Naive thymus-derived CD8-positive, alpha-beta T cell (primary cell): ENCODE results near the gene TBL1X. TPM values are rescaled to one million over a fixed set of nuclear protein-coding genes. Genes with fewer than 3 reads are reported as not detected.
A peak's percentile ranks its signal among the peaks of the same experiment; 100 is the strongest.
"Not testable (repeated sequence)": the region's sequence is repeated elsewhere in the genome, so short reads cannot be mapped to it uniquely, and the experiment has no call there.

Experiments used
- ATAC-seq, 2 donors: fragments of 150-1000 bp; cut with Tn5 transposase in 1 of 2; sonication (Bioruptor Pico), chemical (Tn5 transposase) in 1 of 2; 1 replicate in 1 of 2; 2 replicates in 1 of 2; pipeline ENCODE4 v1.10.0; 2021; ENCODE audit warnings: mild to moderate bottlenecking in 2 of 2, moderate library complexity in 2 of 2
- POLR2A ChIA-PET: fragments of 350-600 bp; sonication (Branson Sonifier 250); formaldehyde crosslinking; loops from one replicate; lab custom pipeline; 2021; ENCODE audit warnings: antibody characterized with exemption; lab: Charles Lee
- DNase-seq, 10 donors: peaks; one replicate each; pipeline versions ENCODE4 v3.0.0 to v3.0.0-alpha.2; 2020 to 2022
- H3K27ac Mint-ChIP-seq, 10 donors: one replicate each; pipeline ENCODE4 v1.8.0; 2020 to 2022; ENCODE audit warnings: mild to moderate bottlenecking in 10 of 10, mixed read lengths in 10 of 10, moderate library complexity in 4 of 10, inconsistent platforms in 1 of 10
- H3K27me3 Mint-ChIP-seq, 5 donors: one replicate each; pipeline ENCODE4 v1.8.0; 2021 to 2022; ENCODE audit warnings: mixed read lengths in 5 of 5
- H3K36me3 Mint-ChIP-seq, 3 donors: one replicate each; pipeline ENCODE4 v1.8.0; 2020 to 2022; ENCODE audit warnings: mixed read lengths in 3 of 3, mild to moderate bottlenecking in 2 of 3, inconsistent platforms in 1 of 3
- H3K4me1 Mint-ChIP-seq, 4 donors: one replicate each; pipeline ENCODE4 v1.8.0; 2021 to 2022; ENCODE audit warnings: mixed read lengths in 4 of 4
- H3K4me3 Mint-ChIP-seq, 10 donors: one replicate each; pipeline ENCODE4 v1.8.0; 2020 to 2022; ENCODE audit warnings: mild to moderate bottlenecking in 10 of 10, mixed read lengths in 10 of 10, moderate library complexity in 6 of 10, inconsistent platforms in 1 of 10
- H3K9me3 Mint-ChIP-seq, 9 donors: one replicate each; pipeline ENCODE4 v1.8.0; 2020 to 2022; ENCODE audit warnings: mixed read lengths in 9 of 9, mild to moderate bottlenecking in 3 of 9, inconsistent platforms in 1 of 9, moderate library complexity in 1 of 9
- polyA plus RNA-seq, 3 donors: library from polyadenylated mRNA; unstranded; fragments of 300-500 nt; fragmentation: Illumina TruSeq; gene quantifications; one replicate each; pipeline ENCODE4 v1.2.3, GENCODE V29; 2021
- total RNA-seq, 8 experiments: library from RNA in 2 of 8; stranded (reverse) in 2 of 8; gene quantifications; one replicate each; pipeline ENCODE4 v1.2.3 and lab custom pipeline; 2021 to 2026

Gene TBL1X
- total and polyA plus RNA-seq, 5 experiments from 2014 or later, result 14.6 to 49.5 (median 23.4) TPM

DNA sequence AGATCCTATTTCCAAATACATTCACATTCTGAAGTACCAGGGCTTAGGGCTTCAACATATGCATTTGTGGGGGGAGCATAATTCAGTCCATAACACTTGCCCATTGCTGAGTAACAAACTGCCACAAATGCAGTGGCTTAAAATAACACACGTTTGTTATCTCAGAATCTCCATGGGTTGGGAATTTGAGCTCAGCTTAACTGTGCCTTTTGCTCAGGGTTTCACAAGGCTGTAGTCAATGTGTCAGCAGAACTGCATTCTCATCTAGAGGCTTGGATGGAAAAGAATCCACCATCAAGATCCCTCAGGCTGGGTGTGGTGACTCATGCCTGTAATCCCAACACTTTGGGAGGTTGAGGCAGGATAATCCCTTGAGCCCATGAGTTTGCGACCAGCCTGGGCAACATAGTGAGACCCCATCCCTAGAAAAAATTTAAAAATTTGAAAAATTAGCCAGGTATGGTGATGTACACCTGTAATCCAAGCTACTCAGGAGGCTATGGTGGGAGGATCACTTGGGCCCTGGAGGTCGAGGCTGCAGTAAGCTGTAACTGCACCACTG lies 25.8 kb upstream of the TBL1X start:
- DNase-seq, result no peak
- peaks cover 3 to 9% (median 8%) of the 10 kb centered on the region in 4 donors for H3K4me1 Mint-ChIP-seq
- no peak overlapping the region for H3K4me3 Mint-ChIP-seq
- peaks cover 0 to 5% (median 0%) of the 10 kb centered on the region in 9 donors for H3K9me3 Mint-ChIP-seq
- POLR2A ChIA-PET, result no interaction called here
- ATAC-seq, result no peak
- H3K27me3 Mint-ChIP-seq, result no peaks in the 10 kb centered on the region
- no peaks in the 10 kb centered on the region for H3K36me3 Mint-ChIP-seq
- no peak overlapping the region for H3K27ac Mint-ChIP-seq

DNA sequence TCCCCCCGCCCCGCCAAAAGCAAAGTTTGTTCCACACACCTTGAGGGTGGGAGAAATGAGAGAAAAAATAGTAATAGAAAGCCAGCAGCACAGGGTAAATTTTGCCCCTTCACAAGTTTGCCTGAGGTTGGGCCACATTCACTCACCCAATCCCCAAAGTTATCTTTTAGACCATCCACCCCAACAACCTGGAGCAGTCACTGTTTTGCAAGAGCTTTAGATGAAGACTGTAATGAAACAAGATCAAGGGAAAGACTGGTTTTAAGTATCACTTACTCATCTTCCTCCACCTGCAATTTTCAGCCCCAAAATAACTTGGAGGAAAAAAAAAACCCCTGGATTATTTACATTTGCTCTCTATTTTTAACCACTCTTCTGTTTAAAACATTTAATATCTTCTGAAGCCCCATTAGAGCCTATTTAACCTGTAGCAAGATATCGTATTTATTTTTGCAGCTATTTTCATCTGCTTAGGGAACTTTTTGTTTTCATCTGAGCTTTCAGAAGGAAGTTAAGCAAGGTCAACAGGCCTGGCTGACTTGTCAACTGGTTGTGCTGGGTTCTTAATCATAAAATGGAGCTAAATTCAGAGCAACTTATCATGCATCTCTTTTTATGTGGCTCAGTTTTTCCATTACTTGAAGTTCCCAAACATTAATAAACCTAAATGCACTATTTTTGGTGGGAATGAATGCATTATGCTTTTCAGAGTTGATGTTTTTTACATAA lies 24.6 kb upstream of the TBL1X start:
- no peak for DNase-seq
- H3K27ac Mint-ChIP-seq, result peak overlapping the region in 6 of 10 donors; percentile 6 to 71 (median 46)
- peaks cover 8 to 13% (median 10%) of the 10 kb centered on the region in 4 donors for H3K4me1 Mint-ChIP-seq
- ATAC-seq, result no peak
- no peaks in the 10 kb centered on the region for H3K27me3 Mint-ChIP-seq
- POLR2A ChIA-PET, result interaction anchor here (0.6 kb wide), 2 partner anchors 23 to 131 kb away, joined by 3 to 7 read pairs; no protein-coding TSS in a partner anchor
- H3K9me3 Mint-ChIP-seq, result peaks cover 0 to 5% (median 0%) of the 10 kb centered on the region in 9 donors
- no peaks in the 10 kb centered on the region for H3K36me3 Mint-ChIP-seq
- no peak overlapping the region for H3K4me3 Mint-ChIP-seq

DNA sequence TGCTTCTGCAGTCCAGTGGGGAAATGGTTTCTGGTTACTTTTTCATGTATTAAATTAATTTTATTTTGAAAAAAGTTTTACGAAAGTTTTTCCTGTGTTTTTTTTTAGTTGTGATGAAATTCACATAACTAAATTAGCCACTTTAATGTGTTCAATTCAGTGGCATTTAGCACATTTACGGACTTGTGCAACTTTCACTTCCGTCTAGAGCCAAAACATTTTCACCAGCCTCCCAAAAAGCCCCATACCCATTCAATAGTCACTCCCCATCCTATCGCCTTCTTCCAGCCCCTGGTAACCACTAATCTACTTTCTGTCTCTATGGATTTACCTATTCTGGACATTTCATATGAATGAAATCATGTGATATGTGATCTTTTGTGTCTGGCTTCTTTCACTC lies 22.8 kb upstream of the TBL1X start:
- no peak for ATAC-seq
- no peak overlapping the region for H3K27ac Mint-ChIP-seq
- H3K27me3 Mint-ChIP-seq, result no peaks in the 10 kb centered on the region
- POLR2A ChIA-PET, result no interaction called here
- DNase-seq, result no peak
- peaks cover 8 to 13% (median 10%) of the 10 kb centered on the region in 4 donors for H3K4me1 Mint-ChIP-seq
- H3K4me3 Mint-ChIP-seq, result no peak overlapping the region
- no peaks in the 10 kb centered on the region for H3K36me3 Mint-ChIP-seq
- peaks cover 0 to 5% (median 0%) of the 10 kb centered on the region in 9 donors for H3K9me3 Mint-ChIP-seq

DNA sequence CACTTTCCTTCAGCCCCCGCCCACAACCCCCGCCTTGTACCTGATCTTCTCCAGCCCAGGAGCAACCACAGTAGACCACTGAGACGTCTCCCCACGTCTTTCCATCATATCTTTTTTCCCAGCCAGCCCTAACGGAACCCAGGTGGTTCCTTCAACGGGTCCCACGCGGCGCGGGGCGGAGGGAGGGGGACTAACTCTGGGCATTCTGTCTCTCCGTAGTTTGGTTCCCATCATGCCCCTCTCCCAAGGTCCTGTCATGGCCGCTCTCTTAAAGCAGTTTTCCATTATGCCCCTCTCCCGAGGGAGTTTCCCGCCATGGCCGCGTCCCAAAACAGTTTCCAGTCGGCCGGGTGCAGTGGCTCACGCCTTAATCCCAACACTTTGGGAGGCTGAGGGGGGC lies 21.5 kb upstream of the TBL1X start:
- no peak overlapping the region for H3K27ac Mint-ChIP-seq
- no peak overlapping the region for H3K4me3 Mint-ChIP-seq
- peaks cover 0 to 5% (median 0%) of the 10 kb centered on the region in 9 donors for H3K9me3 Mint-ChIP-seq
- POLR2A ChIA-PET, result no interaction called here
- H3K27me3 Mint-ChIP-seq, result no peaks in the 10 kb centered on the region
- peaks cover 8 to 13% (median 10%) of the 10 kb centered on the region in 4 donors for H3K4me1 Mint-ChIP-seq
- ATAC-seq (no peak), DNase-seq (no peak)
- H3K36me3 Mint-ChIP-seq, result no peaks in the 10 kb centered on the region

DNA sequence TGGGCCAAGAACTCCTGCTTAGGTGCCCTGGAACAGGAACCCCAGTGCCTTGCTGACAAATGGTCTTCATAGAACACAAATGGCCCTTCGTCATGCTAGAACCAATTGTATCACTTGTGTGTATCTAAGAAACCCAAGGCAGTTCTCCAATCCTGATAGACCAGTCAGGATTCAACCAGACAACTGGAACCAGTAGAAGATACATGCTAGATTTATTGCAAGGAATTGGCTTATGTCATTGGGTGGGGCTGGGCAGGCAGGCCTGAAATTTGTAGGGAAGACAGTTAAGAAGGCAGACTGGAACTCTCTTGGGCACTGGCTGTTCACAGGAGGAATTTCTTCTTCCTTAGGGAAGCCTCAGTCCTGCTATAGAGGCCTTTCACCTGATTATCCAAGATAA lies 17.0 kb upstream of the TBL1X start:
- H3K27ac Mint-ChIP-seq, result peak overlapping the region in 1 of 10 donors; percentile 38
- no peak for ATAC-seq
- POLR2A ChIA-PET, result no interaction called here
- H3K9me3 Mint-ChIP-seq, result peaks cover 0 to 5% (median 0%) of the 10 kb centered on the region in 9 donors
- H3K36me3 Mint-ChIP-seq, result no peaks in the 10 kb centered on the region
- peaks cover 0 to 6% (median 4%) of the 10 kb centered on the region in 4 donors for H3K4me1 Mint-ChIP-seq
- H3K27me3 Mint-ChIP-seq, result no peaks in the 10 kb centered on the region
- DNase-seq, result no peak
- H3K4me3 Mint-ChIP-seq, result no peak overlapping the region

DNA sequence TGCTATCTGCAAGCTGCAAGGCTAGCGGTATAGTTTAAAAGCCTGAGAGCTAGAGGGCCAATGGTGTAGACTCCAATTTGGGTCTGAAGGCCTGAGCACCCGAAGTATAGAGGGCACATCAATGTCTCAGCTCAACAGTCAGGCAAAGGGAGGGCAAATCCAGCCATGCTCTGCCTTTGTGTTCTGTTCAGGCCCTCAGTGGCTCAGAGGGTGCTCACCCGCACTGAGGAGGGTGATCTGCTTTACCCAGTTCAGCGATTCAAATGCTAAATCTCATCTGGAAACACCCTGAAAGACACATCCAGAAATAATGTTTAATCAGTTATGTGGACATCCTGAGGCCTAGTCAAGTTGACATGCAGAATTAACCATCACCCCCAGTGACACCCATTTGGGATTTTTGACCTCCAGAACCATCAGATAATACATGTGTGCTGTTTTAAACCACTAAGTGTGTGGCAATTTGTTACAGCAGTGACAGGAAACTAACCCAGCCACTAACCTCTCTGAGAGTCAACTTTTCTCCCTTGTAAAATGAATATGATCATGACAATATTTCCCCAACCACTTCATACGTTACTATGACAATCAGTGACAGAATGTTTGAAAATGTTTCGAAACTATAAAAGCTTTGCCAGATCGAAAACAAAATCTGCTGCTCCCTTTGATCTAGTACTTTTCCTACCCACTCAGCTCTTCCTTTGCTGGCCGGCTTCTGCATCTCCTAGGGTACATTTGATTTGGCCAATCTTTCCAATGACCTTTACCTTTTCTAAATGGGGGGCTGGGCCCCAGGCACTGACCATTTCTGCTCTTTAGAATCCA lies 8.4 kb upstream of the TBL1X start:
- Mint-ChIP-seq H3K4me1 (peaks cover 2 to 42% (median 31%) of the 10 kb centered on the region in 4 donors), H3K9me3 (peaks cover 0 to 2% (median 0%) of the 10 kb centered on the region in 9 donors), H3K27ac (peak overlapping the region; percentile 91 to 99 (median 97)), H3K27me3 (no peaks in the 10 kb centered on the region), H3K4me3 (peak overlapping the region; percentile 46 to 82 (median 68)), H3K36me3 (no peaks in the 10 kb centered on the region)
- POLR2A ChIA-PET, result interaction anchor here (0.6 to 1.1 kb wide), 5 partner anchors 9 to 542 kb away, joined by 3 to 4 read pairs (median 3); no protein-coding TSS in a partner anchor
- DNase-seq (peak in 8 of 10 donors; percentile 21 to 85 (median 66)), ATAC-seq (peak; percentile 91 to 93)

DNA sequence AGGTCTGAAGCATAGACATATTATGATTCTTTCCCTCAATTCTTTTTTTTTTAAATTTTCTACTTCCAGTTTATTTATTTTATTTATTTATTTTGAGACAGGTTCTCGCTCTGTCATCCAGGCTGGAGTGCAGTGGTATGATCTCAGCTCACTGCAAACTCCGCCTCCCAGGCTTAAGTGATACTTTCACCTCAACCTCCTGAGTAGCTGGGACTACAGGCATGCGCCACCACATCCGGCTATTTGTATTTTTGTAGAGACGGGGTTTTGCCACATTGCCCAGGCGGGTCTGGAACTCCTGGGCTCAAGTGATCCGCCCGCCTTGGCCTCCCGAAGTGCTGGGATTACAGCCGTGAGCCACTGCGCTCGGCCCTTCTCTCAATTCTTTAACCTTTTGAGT lies 6.8 kb upstream of the TBL1X start:
- not testable (repeated sequence) for H3K27me3 Mint-ChIP-seq, H3K9me3 Mint-ChIP-seq, ATAC-seq, H3K36me3 Mint-ChIP-seq, H3K4me3 Mint-ChIP-seq, DNase-seq
- POLR2A ChIA-PET, result interaction anchor here (1.1 kb wide), 1 partner anchor 117 kb away, joined by 4 read pairs; no protein-coding TSS in a partner anchor
- peaks cover 7 to 57% (median 46%) of the 10 kb centered on the region in 4 donors for H3K4me1 Mint-ChIP-seq
- peak overlapping the region in 8 of 10 donors; percentile 24 to 73 (median 58) for H3K27ac Mint-ChIP-seq

DNA sequence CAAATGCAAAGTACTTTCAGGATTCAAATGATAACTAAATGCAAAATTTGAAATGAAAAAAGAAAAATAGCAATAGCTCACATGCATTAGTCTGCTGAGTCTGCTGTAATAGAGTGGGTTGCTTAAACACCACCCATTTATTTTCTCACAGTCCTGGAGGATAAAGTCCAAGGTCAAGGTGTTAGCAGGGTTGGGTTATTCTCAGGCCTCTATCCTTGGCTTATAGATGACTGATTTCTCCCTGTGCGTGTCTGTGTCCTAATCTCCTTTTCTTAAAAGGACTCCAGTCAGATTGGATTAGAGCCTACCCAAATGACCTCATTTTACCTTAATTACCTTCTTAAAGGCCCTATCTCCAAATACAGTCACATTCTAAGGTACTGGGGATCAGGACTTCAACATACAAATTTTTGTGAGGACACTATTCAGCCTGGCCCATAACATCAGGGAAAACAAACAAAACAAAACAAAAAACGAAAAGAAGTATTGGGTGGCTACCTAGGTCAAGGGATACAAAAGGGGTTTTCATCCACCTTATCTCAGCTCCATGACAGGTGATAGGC lies 6.3 kb upstream of the TBL1X start:
- peak overlapping the region in 8 of 10 donors; percentile 5 to 73 (median 58) for H3K27ac Mint-ChIP-seq
- peaks cover 9 to 57% (median 49%) of the 10 kb centered on the region in 4 donors for H3K4me1 Mint-ChIP-seq
- no peak for DNase-seq
- H3K9me3 Mint-ChIP-seq, result peaks cover 0 to 2% (median 0%) of the 10 kb centered on the region in 9 donors
- POLR2A ChIA-PET, result interaction anchor here (0.6 kb wide), 1 partner anchor 293 kb away, joined by 4 read pairs; no protein-coding TSS in a partner anchor
- no peak overlapping the region for H3K4me3 Mint-ChIP-seq
- no peaks in the 10 kb centered on the region for H3K36me3 Mint-ChIP-seq
- peaks cover 0 to 4% (median 0%) of the 10 kb centered on the region in 5 donors for H3K27me3 Mint-ChIP-seq
- ATAC-seq, result no peak

DNA sequence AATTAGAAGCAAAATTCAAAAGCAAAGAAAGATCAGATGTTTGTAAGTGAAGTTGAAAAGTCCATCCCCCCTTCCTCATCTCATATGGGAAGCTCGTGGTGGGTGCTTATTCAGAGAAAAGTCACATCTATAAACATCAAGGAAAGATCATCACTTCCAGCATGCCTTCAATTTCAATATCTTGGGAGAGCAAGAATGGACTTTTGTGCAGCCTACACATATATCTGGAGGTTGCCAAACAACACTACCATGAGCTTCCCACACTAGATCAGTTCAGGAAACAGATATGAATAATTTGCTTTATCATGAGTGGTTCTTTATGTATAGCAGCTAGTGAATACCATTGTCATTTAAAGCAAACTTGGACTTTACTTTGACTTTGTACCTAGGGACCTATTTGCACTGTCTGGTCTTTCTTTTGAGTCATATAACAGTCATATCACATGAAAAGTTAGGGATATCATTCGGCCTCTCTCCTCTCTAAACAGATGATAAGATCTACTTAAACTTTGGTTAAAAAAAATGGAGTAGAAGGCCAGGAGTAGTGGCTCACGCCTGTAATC lies 5.6 kb upstream of the TBL1X start:
- ATAC-seq (no peak), DNase-seq (no peak)
- POLR2A ChIA-PET, result no interaction called here
- no peak overlapping the region for H3K4me3 Mint-ChIP-seq
- H3K9me3 Mint-ChIP-seq, result peaks cover 0 to 2% (median 0%) of the 10 kb centered on the region in 9 donors
- H3K4me1 Mint-ChIP-seq, result peaks cover 12 to 62% (median 55%) of the 10 kb centered on the region in 4 donors
- peak overlapping the region in 9 of 10 donors; percentile 17 to 76 (median 57) for H3K27ac Mint-ChIP-seq
- peaks cover 0 to 4% (median 0%) of the 10 kb centered on the region in 5 donors for H3K27me3 Mint-ChIP-seq
- H3K36me3 Mint-ChIP-seq, result no peaks in the 10 kb centered on the region

DNA sequence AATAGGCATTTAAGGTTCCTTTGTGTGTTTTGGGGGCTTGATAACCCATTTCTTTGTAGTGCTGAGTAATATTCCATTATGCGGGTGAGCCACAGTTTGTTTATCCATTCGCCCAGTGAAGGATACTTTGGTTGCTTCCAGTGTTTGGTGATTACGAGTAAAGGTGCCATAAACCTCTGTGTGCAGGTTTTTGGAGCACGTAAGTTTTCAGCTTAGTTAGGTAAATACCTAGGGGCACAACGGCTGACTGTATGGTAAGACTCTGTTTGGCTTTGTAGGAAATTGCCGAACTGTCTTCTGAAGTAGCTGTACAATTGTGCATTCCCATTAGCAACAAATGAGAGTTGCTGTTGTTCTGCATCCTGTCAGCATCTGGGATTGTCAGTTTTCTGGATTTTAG lies 3.8 kb upstream of the TBL1X start:
- peaks cover 0 to 4% (median 0%) of the 10 kb centered on the region in 5 donors for H3K27me3 Mint-ChIP-seq
- POLR2A ChIA-PET, result interaction anchor here (0.9 kb wide), 1 partner anchor 119 kb away, joined by 5 read pairs; no protein-coding TSS in a partner anchor
- H3K4me1 Mint-ChIP-seq, result peaks cover 12 to 57% (median 46%) of the 10 kb centered on the region in 4 donors
- DNase-seq, result no peak
- no peak for ATAC-seq
- no peaks in the 10 kb centered on the region for H3K36me3 Mint-ChIP-seq
- H3K9me3 Mint-ChIP-seq, result peaks cover 0 to 2% (median 0%) of the 10 kb centered on the region in 9 donors
- peak overlapping the region in 7 of 10 donors; percentile 8 to 47 (median 18) for H3K27ac Mint-ChIP-seq
- no peak overlapping the region for H3K4me3 Mint-ChIP-seq

DNA sequence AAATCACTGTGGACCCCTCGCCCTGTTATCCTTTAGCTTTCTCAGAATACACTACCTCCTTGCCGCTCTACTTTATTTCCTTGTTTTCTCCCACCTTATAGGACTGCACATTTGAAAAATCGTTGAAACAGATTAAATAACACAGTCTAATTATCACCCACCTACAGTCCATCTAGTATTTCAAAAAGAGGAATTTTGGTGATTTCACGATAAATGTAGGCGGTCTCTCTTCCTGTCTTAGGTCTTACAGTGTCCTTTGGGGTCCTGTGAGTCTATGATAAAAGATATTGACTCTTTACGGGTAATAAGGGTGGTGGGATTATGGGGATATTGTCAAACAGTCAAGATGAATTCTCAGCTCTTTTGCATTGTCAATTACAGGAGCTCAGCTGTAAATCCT lies 2.4 kb upstream of the TBL1X start:
- Mint-ChIP-seq H3K4me1 (peaks cover 12 to 57% (median 42%) of the 10 kb centered on the region in 4 donors), H3K27me3 (peaks cover 0 to 4% (median 0%) of the 10 kb centered on the region in 5 donors), H3K4me3 (peak overlapping the region; percentile 55 to 89 (median 76)), H3K36me3 (no peaks in the 10 kb centered on the region), H3K9me3 (peaks cover 0 to 2% (median 0%) of the 10 kb centered on the region in 9 donors), H3K27ac (peak overlapping the region; percentile 79 to 98 (median 93))
- POLR2A ChIA-PET, result interaction anchor here (0.5 to 4.0 kb wide), 6 partner anchors 22 to 121 kb away, joined by 3 to 60 read pairs (median 3); no protein-coding TSS in a partner anchor
- DNase-seq (no peak), ATAC-seq (no peak)
